Activated naive CD4-positive, alpha-beta T cell treated with anti-CD3 and anti-CD28 coated beads, Interleukin-2, amount 50 U/mL, for 16 hours (primary cell): ENCODE measurements around the gene TXNIP.
A peak's percentile ranks its signal among the peaks of the same experiment; 100 is the strongest.

Source experiments
- DNase-seq: peaks from one replicate; pipeline ENCODE4 v3.0.0-alpha.2; 2020

Gene TXNIP

DNA sequence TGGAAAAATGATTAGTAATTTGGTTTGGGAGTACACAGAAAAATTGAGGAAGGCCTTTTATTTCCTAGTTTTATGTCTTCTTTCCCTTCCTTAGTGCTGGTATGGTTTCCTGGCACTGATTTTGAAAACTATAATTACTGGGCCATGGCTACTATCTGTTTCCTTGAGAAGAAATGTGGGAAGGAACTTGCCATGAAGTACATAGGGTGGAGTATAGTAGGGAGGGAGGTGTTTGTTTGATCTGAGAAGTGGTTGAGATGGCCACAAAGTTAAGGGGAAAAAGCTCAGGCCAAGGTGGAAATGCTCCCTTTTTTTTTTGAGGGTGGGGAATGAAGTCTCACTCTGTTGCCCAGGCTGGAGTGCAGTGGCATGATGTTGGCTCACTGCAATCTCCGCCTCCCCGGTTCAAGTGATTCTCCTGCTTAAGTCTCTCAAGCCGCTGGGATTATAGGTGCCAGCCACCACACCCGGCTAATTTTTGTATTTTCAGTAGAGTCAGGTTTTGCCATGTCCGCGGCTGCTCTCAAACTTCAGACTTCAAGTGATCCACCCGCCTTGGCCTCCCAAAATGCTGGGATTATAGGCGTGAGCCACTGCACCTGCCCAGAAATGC lies 13.9 kb upstream of the TXNIP start:
- DNase-seq, result no peak

DNA sequence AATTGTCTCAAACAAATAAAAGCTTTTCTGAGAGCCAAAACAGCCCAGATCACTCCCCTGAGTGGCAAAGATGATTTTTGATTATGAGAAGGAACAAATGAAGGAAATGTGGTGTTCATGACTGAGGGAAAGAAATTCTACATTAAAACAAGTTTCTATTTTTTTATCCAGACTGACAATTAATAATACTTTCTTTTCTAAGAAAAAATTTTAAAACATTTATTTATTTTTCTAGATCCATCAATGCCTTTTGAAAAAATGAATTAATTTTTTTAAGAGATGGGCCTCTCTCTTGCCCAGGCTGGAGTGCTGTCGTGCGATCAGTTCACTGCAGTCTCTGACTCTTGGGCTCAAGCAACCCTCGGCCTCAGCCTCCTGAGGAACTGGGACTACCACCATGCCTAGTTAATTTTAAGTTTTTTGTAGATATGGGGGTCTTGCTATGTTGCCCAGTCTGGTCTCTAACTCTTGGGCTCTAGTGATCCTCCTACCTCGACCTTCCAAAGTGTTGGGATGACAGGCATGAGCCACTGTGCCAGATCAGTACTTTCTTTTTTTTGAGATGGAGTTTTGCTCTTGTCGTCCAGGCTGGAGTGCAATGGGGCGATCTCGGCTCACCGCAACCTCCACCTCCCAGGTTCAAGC lies 11.2 kb upstream of the TXNIP start:
- no peak for DNase-seq

DNA sequence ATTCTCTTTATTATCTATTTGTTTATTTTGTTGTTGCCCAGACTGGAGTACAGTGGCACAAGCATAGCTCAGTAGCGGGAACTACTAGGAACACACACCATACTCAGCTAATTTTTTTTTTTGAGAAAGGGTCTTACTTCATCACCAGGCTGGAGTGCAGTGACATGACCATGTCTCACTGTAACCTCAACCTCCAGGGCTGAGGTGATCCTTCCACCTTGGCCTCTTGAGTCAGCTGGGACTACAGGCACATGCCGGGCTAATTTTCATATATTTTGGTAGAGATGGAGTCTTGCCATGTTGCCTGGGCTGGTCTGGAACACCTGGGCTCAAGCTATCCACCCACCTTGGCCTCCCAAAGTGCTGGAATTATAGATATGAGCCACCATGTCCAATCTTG lies 5.3 kb upstream of the TXNIP start:
- DNase-seq, result no peak

DNA sequence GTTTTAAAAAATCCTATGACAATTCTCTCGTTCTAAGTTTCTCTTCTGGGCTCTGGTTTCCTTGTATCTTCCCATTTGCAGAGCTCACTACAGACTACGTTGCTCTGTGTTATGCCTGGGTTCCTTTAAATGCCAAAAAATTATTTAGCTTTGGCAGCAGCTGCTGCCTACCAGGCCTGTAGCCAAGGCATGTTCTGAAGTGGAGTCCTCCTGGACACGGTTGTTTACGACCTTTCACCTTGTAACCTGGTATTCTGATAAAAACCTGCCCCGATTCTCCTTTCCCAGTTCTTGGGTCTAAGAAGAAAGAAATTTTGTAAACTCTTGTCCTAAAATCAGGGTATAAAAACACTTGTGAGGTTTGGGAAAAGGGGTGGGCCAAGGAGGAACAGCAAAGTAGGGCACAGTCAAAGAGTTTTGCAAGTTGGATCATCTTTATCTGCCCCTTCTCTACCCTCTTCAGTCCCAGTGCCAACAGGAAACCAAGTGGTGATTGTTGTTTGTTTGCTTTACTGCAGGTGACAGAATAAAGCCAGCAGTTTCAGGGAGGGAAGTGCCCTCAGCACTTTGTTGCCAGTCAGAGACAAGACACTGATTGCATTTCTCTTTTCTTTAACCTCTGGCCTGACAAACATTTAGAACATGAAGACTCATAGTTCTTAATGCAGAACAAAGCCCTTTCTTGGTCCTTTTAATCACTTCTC lies 3.1 kb upstream of the TXNIP start:
- no peak for DNase-seq

DNA sequence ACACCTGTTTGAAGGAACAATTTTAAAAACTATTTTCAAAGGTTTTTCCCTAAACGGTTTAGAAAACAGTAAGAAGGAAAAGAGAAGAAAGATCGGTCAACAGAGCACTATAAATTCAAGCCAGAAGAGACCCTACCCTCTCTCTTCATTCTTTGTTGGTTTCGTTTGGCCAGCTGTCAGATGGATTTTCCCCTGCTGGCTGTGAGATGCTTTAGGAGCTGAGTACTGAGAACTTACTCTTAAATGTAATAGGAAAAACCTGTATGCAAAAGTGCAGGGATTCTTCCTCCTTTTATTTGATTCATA lies 1.3 kb upstream of the TXNIP start:
- DNase-seq, result no peak

DNA sequence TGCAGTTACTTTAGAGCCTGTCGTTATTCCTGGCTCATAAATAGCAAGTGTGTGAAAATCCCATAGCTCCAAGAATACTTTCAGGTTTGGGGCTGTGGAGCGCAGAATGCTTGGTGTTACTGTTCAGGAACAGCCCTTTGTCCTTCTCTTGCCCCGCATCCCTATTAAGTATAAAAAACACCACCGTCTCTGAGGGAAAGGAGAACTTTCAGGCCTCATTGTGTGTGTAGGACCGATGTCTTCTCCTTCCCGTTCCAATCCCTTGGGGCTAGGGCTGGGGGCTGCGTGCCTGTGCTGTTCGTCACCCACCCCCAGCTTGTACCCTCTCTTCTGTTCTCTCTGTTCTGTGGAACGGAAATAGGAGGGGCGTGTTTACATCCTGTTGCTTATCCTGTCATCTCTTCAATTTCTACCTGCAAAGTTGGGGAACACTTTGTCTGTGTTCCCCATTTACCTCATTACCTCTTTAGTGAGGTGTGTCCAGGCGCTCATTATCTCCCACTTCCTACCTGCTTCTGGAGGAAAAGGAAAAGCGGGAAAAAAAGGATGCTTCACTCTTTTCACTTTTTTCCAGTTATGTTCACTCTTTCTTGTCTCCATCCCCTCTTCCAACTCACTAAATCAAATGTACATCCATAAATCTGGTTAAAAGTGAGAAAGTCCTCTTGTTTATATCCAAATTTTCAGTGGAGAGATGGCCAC lies 788 bp upstream of the TXNIP start:
- peak; percentile 59 for DNase-seq

DNA sequence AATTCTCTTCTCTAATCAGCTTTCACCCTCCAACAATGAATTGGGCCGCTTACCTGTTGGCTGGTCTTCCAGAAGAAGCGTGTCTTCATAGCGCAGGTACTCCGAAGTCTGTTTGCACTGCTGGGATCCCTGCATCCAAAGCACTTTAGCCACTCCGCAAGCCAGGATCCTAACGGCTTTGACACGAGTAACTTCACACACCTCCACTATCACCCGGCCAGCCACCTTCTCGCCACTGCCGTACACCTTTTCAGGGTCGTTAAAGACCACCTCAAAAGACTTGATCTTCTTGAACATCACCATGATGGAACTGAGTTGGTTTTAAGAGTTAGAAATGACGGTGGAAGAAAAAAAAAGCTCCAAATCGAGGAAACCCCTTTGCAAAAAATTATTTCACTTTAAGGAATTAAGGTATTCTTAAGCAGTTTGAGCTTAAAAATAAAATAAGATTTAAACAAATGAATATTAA lies 381 bp downstream of the TXNIP start:
- no peak for DNase-seq

DNA sequence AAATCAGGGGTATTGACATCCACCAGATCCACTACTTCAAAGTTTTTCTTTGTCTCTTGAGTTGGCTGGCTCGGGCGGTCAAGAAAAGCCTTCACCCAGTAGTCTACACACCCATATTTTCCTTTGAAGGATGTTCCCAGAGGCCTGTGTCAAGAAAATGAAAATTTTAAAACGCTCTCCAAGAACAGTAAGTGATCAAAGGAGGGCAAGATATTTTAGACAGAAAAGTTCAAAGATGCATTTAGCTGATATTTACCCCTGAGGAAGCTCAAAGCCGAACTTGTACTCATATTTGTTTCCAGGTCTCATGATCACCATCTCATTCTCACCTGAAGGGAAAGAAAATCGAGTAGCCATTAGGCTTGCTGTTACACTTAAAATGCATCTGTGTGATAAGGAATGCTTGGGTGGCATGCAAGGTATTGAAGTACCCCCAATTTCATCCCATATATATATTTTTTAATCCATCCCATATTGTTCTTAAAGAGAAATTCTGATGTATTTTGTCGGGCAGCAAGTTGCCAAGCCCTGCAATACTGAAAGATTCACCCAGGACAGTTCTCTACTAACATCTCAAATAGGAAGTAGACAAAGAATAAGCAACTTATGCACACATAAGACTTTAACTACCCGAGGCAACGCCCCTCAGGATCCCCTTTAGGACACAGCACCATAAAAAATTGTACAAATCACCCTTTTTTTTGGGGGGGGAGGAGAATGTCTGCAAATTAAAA lies 1.1 kb downstream of the TXNIP start:
- no peak for DNase-seq

DNA sequence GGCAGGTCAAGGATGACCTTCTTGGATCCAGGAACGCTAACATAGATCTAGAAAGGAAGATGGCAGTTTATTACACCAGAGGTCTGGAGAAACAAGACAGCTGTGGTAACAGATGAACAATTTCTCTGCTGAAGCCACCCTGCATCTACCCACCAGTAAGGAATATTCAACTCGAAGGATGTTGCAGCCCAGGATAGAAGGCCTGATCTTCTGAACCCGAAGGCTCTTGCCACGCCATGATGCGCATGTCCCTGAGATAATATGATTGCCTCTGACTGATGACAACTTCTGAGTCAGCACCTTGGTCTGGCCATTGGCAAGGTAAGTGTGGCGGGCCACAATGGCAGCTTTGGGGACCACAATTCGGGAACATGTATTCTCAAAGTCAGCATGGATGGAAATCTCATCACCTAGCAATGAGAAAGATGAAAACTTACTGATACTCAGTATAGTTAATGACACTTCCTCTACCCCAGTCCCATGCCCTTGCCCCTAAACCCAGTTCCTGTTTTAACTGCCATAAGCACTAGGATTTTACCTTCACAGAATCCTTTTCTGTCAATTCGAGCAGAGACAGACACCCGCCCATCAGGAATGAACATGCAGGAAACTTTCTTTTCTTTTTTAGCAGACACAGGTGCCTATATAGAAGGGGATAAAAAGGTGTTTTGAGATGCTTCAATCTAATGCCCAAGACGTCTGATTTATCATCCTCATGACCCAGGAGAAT lies 1.8 kb downstream of the TXNIP start:
- DNase-seq, result peak; percentile 38

DNA sequence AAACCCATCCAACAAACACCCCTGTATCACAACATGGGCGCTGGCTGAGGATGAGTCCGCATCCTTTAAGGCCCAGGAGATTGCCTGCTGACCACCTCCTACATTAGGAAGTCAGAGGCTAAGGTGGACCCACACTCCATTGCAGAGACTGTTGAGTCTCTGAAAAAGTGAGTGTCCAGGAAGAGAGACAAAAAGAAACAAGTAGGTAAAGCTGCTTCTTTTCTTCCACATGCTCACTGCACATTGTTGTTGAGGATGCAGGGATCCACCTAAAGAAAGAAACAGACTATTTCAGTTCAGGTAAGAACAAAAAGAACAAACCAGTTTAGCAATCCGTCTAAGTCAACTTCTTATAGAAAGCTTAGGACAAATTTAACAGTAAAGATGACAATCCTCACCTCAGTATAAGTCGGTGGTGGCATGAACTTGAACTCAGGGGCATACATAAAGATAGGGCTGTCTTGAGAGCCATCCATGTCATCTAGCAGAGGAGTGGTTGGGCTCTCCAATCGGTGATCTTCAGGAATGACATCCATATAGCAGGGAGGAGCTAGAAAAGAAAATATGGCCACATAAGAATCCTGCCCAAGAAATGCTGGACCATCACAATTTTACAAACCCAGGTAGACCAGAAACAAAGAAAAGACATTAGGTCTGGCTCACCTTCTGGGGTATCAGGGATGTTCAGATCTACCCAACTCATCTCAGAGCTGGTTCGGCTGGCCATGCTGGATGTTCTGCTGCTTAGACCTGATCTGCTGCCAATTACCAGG lies 2.6 kb downstream of the TXNIP start:
- DNase-seq, result no peak

DNA sequence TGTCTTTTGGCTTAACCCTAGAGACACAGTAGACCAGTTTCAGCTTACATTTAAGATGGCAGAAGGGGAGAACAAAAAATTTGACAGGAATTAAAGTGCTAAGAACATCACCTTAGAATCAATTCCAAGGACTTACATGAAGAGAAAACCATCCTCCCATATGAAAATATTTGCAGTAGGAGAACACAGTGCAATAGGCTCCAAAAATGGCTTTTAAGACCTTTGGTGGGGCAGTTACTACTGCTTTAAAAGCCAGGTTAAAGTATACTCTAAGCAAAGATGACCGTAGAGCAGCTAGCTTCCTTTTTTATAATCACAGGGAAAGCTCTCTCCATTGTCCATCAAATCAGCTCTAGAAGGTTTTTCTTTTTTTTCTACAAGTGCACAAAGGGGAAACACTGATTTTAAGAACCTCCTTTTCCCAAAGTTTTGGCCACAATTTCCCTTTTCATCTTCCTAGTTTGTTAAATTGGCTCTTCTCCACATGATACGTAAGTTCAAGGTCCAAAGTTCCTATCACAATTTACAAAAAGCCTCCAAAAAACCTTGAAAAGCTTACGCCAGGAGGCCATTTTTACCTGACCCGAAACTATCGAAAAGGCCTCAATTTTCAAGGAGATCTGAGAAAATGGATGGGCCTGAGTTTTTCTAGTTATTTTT lies 3.3 kb downstream of the TXNIP start:
- DNase-seq, result no peak

DNA sequence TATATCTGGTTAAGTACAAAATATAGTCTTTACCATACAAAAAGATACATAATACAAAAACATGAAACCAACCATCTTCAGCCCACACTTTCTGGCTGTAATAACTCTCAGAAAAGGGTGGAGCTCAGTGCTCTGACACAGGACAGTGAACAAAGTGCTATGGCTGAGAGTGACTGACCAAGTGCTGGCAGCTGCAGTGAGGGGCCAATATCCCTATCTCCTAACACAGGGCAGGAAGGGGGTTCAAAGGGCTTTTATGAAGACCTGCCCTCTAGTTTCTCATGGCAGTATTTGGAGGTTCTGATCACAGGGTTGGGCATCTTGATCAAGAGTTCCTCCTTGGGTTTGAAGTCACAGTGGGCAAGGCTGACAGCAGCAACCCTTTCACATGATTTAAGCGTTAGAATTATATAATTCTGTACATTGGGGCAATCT lies 3.9 kb downstream of the TXNIP start:
- no peak for DNase-seq

DNA sequence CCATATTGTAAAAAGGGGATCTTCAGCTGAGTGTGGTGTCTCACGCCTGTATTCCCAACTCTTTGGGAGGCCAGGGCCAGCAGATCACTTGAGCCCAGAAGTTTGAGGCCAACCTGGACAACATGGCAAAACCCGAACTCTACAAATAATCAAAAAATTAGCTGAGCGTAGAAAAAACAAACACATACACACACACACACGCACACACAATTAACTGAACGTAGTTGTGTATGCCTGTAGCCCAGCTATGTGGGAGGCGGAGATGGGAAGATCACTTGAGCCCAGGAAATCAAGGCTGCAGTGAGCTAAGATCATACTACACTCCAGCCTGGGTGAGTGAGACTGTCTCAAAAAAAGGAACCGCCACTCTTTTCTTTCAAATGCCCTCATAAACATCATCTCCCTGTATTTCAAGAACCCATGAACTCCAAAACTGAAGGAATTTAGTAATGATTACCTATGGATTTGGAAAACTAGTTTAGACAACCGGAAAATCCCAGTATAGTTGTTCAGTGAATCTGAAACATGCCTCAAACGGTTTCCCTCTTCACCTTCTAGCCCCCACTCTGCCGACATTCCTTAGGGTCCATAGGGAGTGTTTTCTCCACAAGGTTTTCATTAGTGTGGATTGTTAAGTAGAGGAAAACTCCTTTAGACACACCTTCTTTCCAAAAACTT lies 4.5 kb downstream of the TXNIP start:
- DNase-seq, result no peak

DNA sequence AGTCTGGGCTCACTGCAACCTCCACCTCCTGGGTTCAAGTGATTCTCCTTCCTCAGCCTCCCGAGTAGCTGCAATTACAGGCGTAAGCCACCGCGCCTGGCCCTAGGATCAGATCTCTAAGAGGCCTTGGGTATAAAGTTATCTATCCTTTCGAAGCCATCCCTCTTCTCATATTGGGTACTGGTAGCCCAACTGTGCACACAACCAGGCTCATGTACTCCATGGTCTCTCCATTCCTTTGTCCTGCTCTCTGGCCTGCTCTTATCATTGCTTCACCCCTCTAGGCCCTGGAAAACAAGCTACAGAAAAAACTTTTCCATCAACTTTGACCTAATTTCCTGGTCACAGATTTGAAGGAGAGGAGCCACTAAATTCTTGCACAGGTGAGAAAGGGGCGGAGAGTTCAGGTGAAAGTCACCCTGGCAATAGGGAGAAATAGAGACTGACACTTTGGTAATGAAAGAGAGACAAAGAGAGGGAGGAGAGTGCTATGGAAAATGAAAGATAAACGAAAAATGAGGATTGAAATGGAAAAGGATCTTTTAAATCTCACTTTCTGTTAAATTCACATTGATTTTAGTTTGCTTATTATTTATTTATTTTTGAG lies 6.0 kb downstream of the TXNIP start:
- DNase-seq, result no peak

DNA sequence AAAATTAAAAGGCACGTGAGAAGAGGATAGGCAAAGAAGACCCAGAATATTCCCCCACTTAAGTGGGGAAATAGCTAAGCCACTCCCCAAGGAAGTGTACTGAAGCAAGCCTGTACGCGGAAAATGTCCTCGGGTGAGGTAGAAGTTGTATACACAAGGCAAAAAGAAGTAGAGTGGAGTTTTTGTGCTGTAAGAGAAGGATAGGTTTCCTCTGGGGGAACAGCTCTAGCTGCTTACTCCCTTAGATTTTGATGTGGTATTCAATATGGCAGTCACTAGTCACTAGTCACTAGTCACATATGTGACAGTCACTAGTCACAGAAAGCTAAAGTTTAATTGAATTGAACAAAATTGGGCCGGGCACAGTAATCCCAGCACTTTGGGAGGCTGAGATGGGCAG lies 7.6 kb downstream of the TXNIP start:
- DNase-seq, result no peak

DNA sequence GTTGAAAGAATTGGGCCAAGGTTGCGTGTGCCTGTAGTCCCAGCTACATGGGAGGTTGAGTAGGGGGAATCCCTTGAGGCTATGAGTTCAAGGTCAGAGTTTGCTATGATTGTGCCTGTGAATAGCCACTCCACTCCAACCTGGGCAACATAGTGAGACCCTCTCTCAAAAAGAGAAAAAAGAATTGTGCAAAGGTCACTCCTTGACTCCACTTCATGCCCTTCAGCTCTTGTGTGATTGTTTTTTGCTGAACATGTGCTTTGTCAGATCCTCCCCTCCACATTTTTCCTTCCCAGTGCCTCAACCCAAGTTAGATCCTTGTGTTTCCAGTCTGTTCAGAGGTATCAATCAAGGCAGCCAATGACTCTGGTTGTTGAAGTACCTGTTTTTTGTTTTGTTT lies 8.5 kb downstream of the TXNIP start:
- DNase-seq, result no peak

DNA sequence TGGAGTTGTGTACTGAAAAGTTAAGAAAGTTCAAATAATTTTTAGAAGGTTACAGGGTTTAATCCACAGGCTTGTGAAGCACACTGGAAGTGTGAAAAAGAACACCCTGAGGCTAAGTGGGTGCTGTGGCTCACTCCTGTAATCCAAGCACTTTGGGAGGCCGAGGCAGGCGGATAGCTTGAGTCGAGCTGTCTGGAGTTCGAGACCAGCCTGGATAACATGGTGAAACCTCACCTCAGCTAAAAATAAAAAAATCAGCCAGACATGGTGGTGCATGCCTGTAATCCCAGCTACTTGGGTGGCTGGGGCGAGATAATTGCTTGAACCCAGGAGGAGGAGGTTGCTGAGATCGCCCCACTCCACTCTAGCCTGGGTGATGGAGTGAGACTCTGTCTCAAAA lies 9.8 kb downstream of the TXNIP start:
- DNase-seq, result no peak

DNA sequence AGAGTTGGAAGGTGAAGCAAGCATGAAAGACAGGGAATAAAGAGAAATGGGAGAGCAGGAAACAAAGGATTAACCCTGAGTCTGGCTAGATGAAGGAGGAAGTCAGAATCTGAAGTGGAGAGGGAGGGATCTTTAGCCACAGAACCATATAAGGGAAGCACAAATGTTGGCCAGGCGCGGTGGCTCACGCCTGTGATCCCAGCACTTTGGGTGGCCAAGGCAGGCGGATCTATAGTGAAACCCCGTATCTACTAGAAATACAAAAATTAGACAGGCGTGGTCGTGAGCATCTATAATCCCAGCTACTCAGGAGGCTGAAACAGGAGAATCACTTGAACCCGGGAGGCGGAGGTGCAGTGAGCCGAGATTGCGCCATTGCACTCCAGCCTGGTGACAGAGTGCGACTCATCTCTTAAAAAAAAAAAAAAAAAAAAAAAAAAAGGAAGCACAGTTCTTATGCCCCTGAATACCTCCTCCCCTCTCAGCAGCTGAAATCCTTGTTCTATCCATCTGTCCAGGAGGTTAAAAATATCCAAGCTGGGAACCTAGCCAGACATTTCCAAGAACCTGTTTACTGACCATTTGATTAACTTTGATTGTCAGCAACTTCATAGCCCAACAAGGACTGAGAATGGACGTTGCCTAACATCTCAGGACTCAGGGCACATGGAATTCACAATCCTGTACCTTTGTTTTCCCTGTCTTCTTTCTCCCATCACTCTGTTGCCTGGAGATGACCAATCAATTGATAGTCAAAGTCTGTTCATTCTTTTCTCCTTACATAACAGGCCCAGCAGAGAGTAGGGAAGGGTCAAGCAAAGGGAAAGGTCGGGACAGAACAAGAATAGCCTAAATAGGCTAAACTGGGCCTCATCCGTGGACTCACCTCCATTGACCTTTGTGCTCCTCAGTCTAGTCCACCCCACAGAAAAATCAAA lies 10.6 kb downstream of the TXNIP start:
- DNase-seq, result no peak

DNA sequence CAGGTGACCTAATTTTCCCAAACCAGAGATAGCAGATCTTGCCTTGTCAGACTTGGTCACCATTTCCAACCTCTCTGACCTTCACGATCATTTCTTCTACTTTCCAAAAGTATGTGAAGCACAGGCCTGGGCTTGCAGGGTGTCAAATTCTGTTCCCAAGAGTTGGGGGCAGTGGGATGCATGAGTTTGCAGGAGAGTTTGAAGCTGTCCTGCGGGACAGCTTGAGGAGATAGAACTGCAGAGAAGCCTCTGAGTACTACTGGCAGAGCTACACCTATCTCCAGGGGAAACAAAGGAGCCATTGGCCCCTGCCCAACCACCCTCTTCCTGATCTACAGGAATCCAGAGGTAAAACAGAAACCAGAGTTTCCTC lies 11.3 kb downstream of the TXNIP start:
- DNase-seq, result no peak
